Measurements from ENCODE around the gene ZNF17.

ZNF17 gene

DNA sequence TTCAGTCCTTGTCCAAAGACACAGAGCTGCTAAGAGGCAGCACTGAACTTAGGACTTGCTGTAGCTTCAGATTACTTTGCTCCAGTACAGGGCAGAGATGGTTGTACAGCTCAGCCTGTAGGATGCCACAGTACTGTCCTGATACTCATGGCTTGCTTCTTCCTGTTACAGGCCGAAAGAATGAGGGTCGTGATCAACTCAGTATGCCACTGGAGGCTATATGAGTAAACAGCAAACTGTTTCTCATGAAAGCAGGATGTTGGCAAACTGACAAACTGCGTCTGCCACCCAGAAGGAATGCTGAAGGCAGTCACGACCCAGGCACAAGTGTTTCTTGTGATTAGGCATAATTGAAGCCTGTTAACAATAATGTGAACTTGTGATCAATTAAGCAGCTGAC lies 27.0 kb downstream of the ZNF17 start:
- Histone ChIP-seq H3K4me3 (ENCODE audit: low read depth in 1 of 2, low read length in 2 of 2) (no peak overlapping the region), H4K20me1 (ENCODE audit: insufficient read depth, low read length) (peaks cover 10% of the 10 kb centered on the region), H3K36me3 (ENCODE audit: insufficient read depth, low read length) (peaks cover 24% of the 10 kb centered on the region), H2AFZ (ENCODE audit: low read depth, low read length) (no peak overlapping the region), H3K27ac (ENCODE audit: low read length) (no peak overlapping the region), H3K79me2 (ENCODE audit: insufficient read depth, low read length) (peaks cover 77% of the 10 kb centered on the region), H3K4me1 (ENCODE audit: insufficient read depth, low read length) (peaks cover 41% of the 10 kb centered on the region), H3K4me2 (ENCODE audit: insufficient read depth, low read length) (0 out of 2 replicates have a peak overlapping the region, but pooled peaks have one; percentile 18), H3K27me3 (ENCODE audit: insufficient read depth, low read length, poor library complexity) (no peaks in the 10 kb centered on the region), H3K9ac (ENCODE audit: low read depth, low read length) (no peak overlapping the region), H3K9me3 (ENCODE audit: insufficient read depth, low read length, severe bottlenecking) (no peaks in the 10 kb centered on the region)
- TF ChIP-seq, protein P1, sequence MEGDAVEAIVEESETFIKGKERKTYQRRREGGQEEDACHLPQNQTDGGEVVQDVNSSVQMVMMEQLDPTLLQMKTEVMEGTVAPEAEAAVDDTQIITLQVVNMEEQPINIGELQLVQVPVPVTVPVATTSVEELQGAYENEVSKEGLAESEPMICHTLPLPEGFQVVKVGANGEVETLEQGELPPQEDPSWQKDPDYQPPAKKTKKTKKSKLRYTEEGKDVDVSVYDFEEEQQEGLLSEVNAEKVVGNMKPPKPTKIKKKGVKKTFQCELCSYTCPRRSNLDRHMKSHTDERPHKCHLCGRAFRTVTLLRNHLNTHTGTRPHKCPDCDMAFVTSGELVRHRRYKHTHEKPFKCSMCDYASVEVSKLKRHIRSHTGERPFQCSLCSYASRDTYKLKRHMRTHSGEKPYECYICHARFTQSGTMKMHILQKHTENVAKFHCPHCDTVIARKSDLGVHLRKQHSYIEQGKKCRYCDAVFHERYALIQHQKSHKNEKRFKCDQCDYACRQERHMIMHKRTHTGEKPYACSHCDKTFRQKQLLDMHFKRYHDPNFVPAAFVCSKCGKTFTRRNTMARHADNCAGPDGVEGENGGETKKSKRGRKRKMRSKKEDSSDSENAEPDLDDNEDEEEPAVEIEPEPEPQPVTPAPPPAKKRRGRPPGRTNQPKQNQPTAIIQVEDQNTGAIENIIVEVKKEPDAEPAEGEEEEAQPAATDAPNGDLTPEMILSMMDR (IDR thresholded peaks at IDR 0.05; ENCODE audit: borderline replicate concordance, extremely low read depth, low read length, poor library complexity, severe bottlenecking), result no peak
- no peak for TF ChIP-seq EZH2 (IDR thresholded peaks at IDR 0.05; ENCODE audit: borderline replicate concordance, low read depth, low read length, severe bottlenecking)
- ATAC-seq (ENCODE audit: insufficient read depth, low read depth), result no peak
- no peak for DNase-seq

DNA sequence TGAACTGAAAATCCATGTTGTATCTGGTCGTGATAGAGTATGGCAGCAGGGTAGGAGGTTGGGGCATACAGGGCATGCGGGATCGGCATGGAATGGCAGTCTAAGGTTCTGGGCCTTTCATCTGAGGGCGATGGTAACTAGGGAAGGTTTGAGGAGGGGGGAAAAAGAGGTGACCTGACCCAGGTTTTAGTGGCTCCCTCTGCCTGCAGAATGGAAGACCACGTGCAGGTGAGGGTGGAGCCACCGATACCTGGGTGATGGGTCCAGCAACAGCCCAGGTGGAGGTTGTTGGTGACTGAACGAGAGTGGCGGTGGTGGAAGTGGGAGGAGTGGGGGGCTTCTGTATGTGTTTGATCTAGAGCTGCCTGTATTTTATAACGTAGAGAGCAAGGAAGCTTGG lies 28.0 kb downstream of the ZNF17 start:
- no peak overlapping the region for H2AFZ ChIP-seq (ENCODE audit: low read depth, low read length)
- no peaks in the 10 kb centered on the region for H3K9me3 ChIP-seq (ENCODE audit: insufficient read depth, low read length, severe bottlenecking)
- H4K20me1 ChIP-seq (ENCODE audit: insufficient read depth, low read length), result peaks cover 16% of the 10 kb centered on the region
- peaks cover 84% of the 10 kb centered on the region for H3K79me2 ChIP-seq (ENCODE audit: insufficient read depth, low read length)
- no peak for ATAC-seq (ENCODE audit: insufficient read depth, low read depth)
- no peak overlapping the region for H3K4me3 ChIP-seq (ENCODE audit: low read depth in 1 of 2, low read length in 2 of 2)
- no peaks in the 10 kb centered on the region for H3K27me3 ChIP-seq (ENCODE audit: insufficient read depth, low read length, poor library complexity)
- TF ChIP-seq, protein P1 (IDR thresholded peaks at IDR 0.05; ENCODE audit: borderline replicate concordance, extremely low read depth, low read length, poor library complexity, severe bottlenecking), result no peak
- no peak for TF ChIP-seq EZH2 (IDR thresholded peaks at IDR 0.05; ENCODE audit: borderline replicate concordance, low read depth, low read length, severe bottlenecking)
- DNase-seq, result no peak
- peaks cover 36% of the 10 kb centered on the region for H3K4me1 ChIP-seq (ENCODE audit: insufficient read depth, low read length)
- H3K36me3 ChIP-seq (ENCODE audit: insufficient read depth, low read length), result peaks cover 34% of the 10 kb centered on the region
- no peak overlapping the region for H3K4me2 ChIP-seq (ENCODE audit: insufficient read depth, low read length)
- no peak overlapping the region for H3K9ac ChIP-seq (ENCODE audit: low read depth, low read length)
- no peak overlapping the region for H3K27ac ChIP-seq (ENCODE audit: low read length)

DNA sequence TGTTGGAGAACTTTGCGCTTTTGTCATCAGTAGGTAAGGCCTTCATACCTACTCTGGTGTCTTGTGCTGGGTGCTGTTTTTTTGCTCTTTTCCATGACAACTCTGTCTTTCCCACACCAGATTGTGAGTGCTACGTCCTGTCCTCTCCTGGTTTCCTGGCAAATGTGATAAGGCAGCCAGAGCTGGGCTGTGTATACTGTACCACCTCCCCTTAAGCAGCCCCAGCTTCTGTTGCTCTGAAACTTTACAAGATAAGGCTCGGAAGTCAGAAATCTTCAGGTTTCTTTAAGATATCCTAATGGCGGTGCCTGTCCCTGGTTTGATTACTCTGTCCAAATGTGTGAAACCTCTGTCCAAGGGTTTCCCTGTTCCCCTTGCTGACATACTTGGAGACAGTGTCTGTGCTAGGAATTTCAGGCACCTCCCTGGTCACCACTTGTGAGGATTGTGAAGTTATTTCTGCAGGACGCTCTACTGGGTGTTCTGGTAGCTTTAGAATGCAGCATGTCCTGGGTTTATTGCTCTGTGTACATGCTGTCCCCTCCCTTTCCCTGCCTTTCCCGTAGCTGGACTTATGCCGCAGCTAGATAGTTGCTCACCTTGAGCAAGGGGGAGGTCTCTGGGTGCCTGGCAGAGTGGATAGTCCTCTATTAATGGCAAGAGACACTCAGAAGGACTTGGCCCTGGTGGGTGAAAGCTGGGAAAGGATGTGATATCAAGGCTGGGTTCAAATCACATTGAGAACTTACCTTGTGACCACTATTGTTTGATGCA lies 31.2 kb downstream of the ZNF17 start:
- Histone ChIP-seq H3K9ac (ENCODE audit: low read depth, low read length) (no peak overlapping the region), H3K4me1 (ENCODE audit: insufficient read depth, low read length) (peaks cover 13% of the 10 kb centered on the region; the same call in 1 of the 2 replicates), H2AFZ (ENCODE audit: low read depth, low read length) (no peak overlapping the region), H3K79me2 (ENCODE audit: insufficient read depth, low read length) (peaks cover 61% of the 10 kb centered on the region), H3K27ac (ENCODE audit: low read length) (no peak overlapping the region), H3K4me3 (ENCODE audit: low read depth in 1 of 2, low read length in 2 of 2) (no peak overlapping the region), H3K27me3 (ENCODE audit: insufficient read depth, low read length, poor library complexity) (no peaks in the 10 kb centered on the region), H3K36me3 (ENCODE audit: insufficient read depth, low read length) (peaks cover 55% of the 10 kb centered on the region), H3K4me2 (ENCODE audit: insufficient read depth, low read length) (no peak overlapping the region), H3K9me3 (ENCODE audit: insufficient read depth, low read length, severe bottlenecking) (no peaks in the 10 kb centered on the region), H4K20me1 (ENCODE audit: insufficient read depth, low read length) (peaks cover 16% of the 10 kb centered on the region)
- DNase-seq (no peak), ATAC-seq (ENCODE audit: insufficient read depth, low read depth) (no peak)
- TF ChIP-seq EZH2 (IDR thresholded peaks at IDR 0.05; ENCODE audit: borderline replicate concordance, low read depth, low read length, severe bottlenecking), result no peak
- TF ChIP-seq, protein P1 (IDR thresholded peaks at IDR 0.05; ENCODE audit: borderline replicate concordance, extremely low read depth, low read length, poor library complexity, severe bottlenecking), result no peak
